Chondrocyte (in vitro differentiated cells): ENCODE data around the gene RTN4RL1. TPM values are rescaled to one million over a fixed set of nuclear protein-coding genes. Genes with fewer than 3 reads are reported as not detected.

Experiments
- DNase-seq: peaks from one replicate; pipeline ENCODE4 v3.0.0; 2021; ENCODE audit warnings: mixed read lengths, low spot score
- H3K27ac Mint-ChIP-seq: one replicate; pipeline ENCODE4 v1.8.0; 2021; ENCODE audit warnings: mild to moderate bottlenecking, moderate library complexity, mixed read lengths; ENCODE audit not compliant: unreplicated experiment
- H3K27me3 Mint-ChIP-seq: 2 replicates; pipeline ENCODE4 v1.8.0; 2021; ENCODE audit warnings: low read depth, mixed read lengths
- H3K36me3 Mint-ChIP-seq: 2 replicates; pipeline ENCODE4 v1.8.0; 2021; ENCODE audit warnings: low read depth, mixed read lengths
- H3K4me1 Mint-ChIP-seq: 2 replicates; pipeline ENCODE4 v1.8.0; 2021; ENCODE audit warnings: low read depth, mild to moderate bottlenecking, mixed read lengths
- H3K4me3 Mint-ChIP-seq: one replicate; pipeline ENCODE4 v1.8.0; 2021; ENCODE audit warnings: mild to moderate bottlenecking, moderate library complexity, mixed read lengths; ENCODE audit not compliant: unreplicated experiment
- H3K9me3 Mint-ChIP-seq: 2 replicates; pipeline ENCODE4 v1.8.0; 2021; ENCODE audit warnings: low read depth, mixed read lengths
- CTCF ChIP-seq: fragments of 200-600 bp; sonication (generic); IDR thresholded peaks from 2 replicates; pipeline ENCODE4 v1.5.0; 2021; ENCODE audit warnings: antibody characterized with exemption, mild to moderate bottlenecking, moderate library complexity
- total RNA-seq: library from RNA; stranded (reverse); gene quantifications from 3 replicates; pipeline ENCODE4 v1.2.1, GENCODE V29; 2021

The RTN4RL1 gene
- total RNA-seq, 1 donor from 2014 or later, result 0.47 TPM

GRCh38 chr17:2062571-2063183 is 37.5 kb upstream of the RTN4RL1 start:
- H3K4me1 Mint-ChIP-seq, result peaks cover 67% of the 10 kb centered on the region
- H3K4me3 Mint-ChIP-seq, result peak overlapping the region; percentile 33
- H3K27me3 Mint-ChIP-seq, result no peaks in the 10 kb centered on the region
- no peak for TF ChIP-seq CTCF
- peaks cover 11% of the 10 kb centered on the region for H3K36me3 Mint-ChIP-seq
- peak overlapping the region; percentile 98 for H3K27ac Mint-ChIP-seq
- no peaks in the 10 kb centered on the region for H3K9me3 Mint-ChIP-seq
- no peak for DNase-seq

- Mint-ChIP-seq H3K27ac (peak overlapping the region; percentile 98), H3K27me3 (no peaks in the 10 kb centered on the region), H3K4me3 (no peak overlapping the region), H3K36me3 (peaks cover 11% of the 10 kb centered on the region), H3K4me1 (peaks cover 55% of the 10 kb centered on the region), H3K9me3 (no peaks in the 10 kb centered on the region)
- no peak for DNase-seq
- no peak for TF ChIP-seq CTCF
These were observed 36.4 kb upstream of the RTN4RL1 start for GRCh38 chr17:2061441-2061958.

- Mint-ChIP-seq H3K27me3 (no peaks in the 10 kb centered on the region), H3K9me3 (no peaks in the 10 kb centered on the region), H3K4me3 (no peak overlapping the region), H3K4me1 (peaks cover 49% of the 10 kb centered on the region), H3K36me3 (peaks cover 11% of the 10 kb centered on the region), H3K27ac (peak overlapping the region; percentile 36)
- TF ChIP-seq CTCF, result no peak
- DNase-seq, result no peak
These were observed 35.7 kb upstream of the RTN4RL1 start for GRCh38 chr17:2060681-2061440.

DNA sequence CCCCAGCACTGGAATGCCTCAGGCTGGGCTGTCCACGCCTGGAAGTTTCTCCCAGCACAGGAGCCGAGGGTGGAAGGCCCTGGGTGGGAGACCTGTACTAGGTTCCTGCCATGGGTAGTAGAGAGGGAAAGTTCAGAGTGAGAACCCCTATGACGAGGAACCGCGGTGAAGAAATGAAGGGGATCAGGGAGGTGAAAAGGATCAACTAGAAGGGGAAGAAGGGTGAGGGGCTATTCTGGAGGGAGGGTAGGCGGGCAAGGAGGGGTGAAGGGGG is 35.2 kb upstream of the RTN4RL1 start:
- H3K27me3 Mint-ChIP-seq, result no peaks in the 10 kb centered on the region
- H3K4me1 Mint-ChIP-seq, result peaks cover 43% of the 10 kb centered on the region
- TF ChIP-seq CTCF, result no peak
- DNase-seq, result no peak
- H3K9me3 Mint-ChIP-seq, result no peaks in the 10 kb centered on the region
- no peak overlapping the region for H3K4me3 Mint-ChIP-seq
- peak overlapping the region; percentile 36 for H3K27ac Mint-ChIP-seq
- H3K36me3 Mint-ChIP-seq, result peaks cover 9% of the 10 kb centered on the region

GRCh38 chr17:2059547-2060384 is 34.6 kb upstream of the RTN4RL1 start:
- no peak for DNase-seq
- peaks cover 39% of the 10 kb centered on the region for H3K4me1 Mint-ChIP-seq
- no peak overlapping the region for H3K27ac Mint-ChIP-seq
- H3K27me3 Mint-ChIP-seq, result no peaks in the 10 kb centered on the region
- no peak overlapping the region for H3K4me3 Mint-ChIP-seq
- peaks cover 7% of the 10 kb centered on the region for H3K36me3 Mint-ChIP-seq
- no peak for TF ChIP-seq CTCF
- H3K9me3 Mint-ChIP-seq, result no peaks in the 10 kb centered on the region
